ENCODE data around the gene LMF1.
"Not testable (repeated sequence)": the region's sequence is repeated elsewhere in the genome, so short reads cannot be mapped to it uniquely, and the experiment has no call there.

LMF1 gene

GRCh38 chr16:831571-832413 is 139.0 kb downstream of the LMF1 start:
- ATAC-seq: no peak
- peaks cover 44% of the 10 kb centered on the region for H3K27me3 Mint-ChIP-seq
- H3K4me1 Mint-ChIP-seq: no peaks in the 10 kb centered on the region
- no peak overlapping the region for H3K27ac Mint-ChIP-seq
- H3K4me3 Mint-ChIP-seq: no peak overlapping the region
- peaks cover 7% of the 10 kb centered on the region for H3K9me3 Mint-ChIP-seq
- H3K36me3 Mint-ChIP-seq: no peaks in the 10 kb centered on the region

- Mint-ChIP-seq H3K27me3 (peaks cover 46% of the 10 kb centered on the region), H3K36me3 (no peaks in the 10 kb centered on the region), H3K27ac (no peak overlapping the region), H3K9me3 (no peaks in the 10 kb centered on the region), H3K4me3 (no peak overlapping the region), H3K4me1 (no peaks in the 10 kb centered on the region)
- no peak for ATAC-seq
These were observed 139.8 kb downstream of the LMF1 start for GRCh38 chr16:830871-831570.

- H3K4me1 Mint-ChIP-seq: no peaks in the 10 kb centered on the region
- no peak overlapping the region for H3K27ac Mint-ChIP-seq
- H3K9me3 Mint-ChIP-seq: no peaks in the 10 kb centered on the region
- no peak for ATAC-seq
- no peaks in the 10 kb centered on the region for H3K36me3 Mint-ChIP-seq
- no peak overlapping the region for H3K4me3 Mint-ChIP-seq
- peaks cover 53% of the 10 kb centered on the region for H3K27me3 Mint-ChIP-seq
These were observed 140.5 kb downstream of the LMF1 start for GRCh38 chr16:830107-830870.

GRCh38 chr16:828891-829290 is 141.9 kb downstream of the LMF1 start:
- Mint-ChIP-seq H3K27ac (no peak overlapping the region), H3K36me3 (no peaks in the 10 kb centered on the region), H3K4me1 (no peaks in the 10 kb centered on the region), H3K9me3 (no peaks in the 10 kb centered on the region), H3K27me3 (peaks cover 58% of the 10 kb centered on the region), H3K4me3 (no peak overlapping the region)
- ATAC-seq: no peak

- Mint-ChIP-seq H3K9me3 (no peaks in the 10 kb centered on the region), H3K27me3 (peaks cover 63% of the 10 kb centered on the region), H3K27ac (no peak overlapping the region), H3K36me3 (no peaks in the 10 kb centered on the region), H3K4me1 (no peaks in the 10 kb centered on the region), H3K4me3 (no peak overlapping the region)
- no peak for ATAC-seq
These were observed 143.3 kb downstream of the LMF1 start for GRCh38 chr16:827513-827912.

GRCh38 chr16:825341-826061 is 145.3 kb downstream of the LMF1 start:
- ATAC-seq: no peak
- H3K4me1 Mint-ChIP-seq: no peaks in the 10 kb centered on the region
- no peak overlapping the region for H3K4me3 Mint-ChIP-seq
- H3K27me3 Mint-ChIP-seq: peaks cover 70% of the 10 kb centered on the region
- no peak overlapping the region for H3K27ac Mint-ChIP-seq
- H3K36me3 Mint-ChIP-seq: no peaks in the 10 kb centered on the region
- H3K9me3 Mint-ChIP-seq: no peaks in the 10 kb centered on the region

- Mint-ChIP-seq H3K4me1 (peaks cover 8% of the 10 kb centered on the region), H3K36me3 (no peaks in the 10 kb centered on the region), H3K9me3 (no peaks in the 10 kb centered on the region), H3K27ac (no peak overlapping the region), H3K27me3 (peaks cover 61% of the 10 kb centered on the region), H3K4me3 (no peak overlapping the region)
- ATAC-seq: no peak
These were observed 146.2 kb downstream of the LMF1 start for GRCh38 chr16:824601-825000.

- peaks cover 10% of the 10 kb centered on the region for H3K4me1 Mint-ChIP-seq
- H3K27me3 Mint-ChIP-seq: peaks cover 57% of the 10 kb centered on the region
These were observed 146.6 kb downstream of the LMF1 start for GRCh38 chr16:824194-824593.

GRCh38 chr16:822909-823297 is 147.9 kb downstream of the LMF1 start:
- Mint-ChIP-seq H3K27ac (no peak overlapping the region), H3K9me3 (no peaks in the 10 kb centered on the region), H3K4me3 (no peak overlapping the region), H3K4me1 (peaks cover 10% of the 10 kb centered on the region), H3K36me3 (no peaks in the 10 kb centered on the region), H3K27me3 (peaks cover 44% of the 10 kb centered on the region)
- ATAC-seq: no peak

More at GRCh38 chr16:824194-824593, 146.6 kb downstream of the LMF1 start:
- Mint-ChIP-seq H3K4me3 (no peak overlapping the region), H3K27ac (no peak overlapping the region), H3K9me3 (no peaks in the 10 kb centered on the region), H3K36me3 (no peaks in the 10 kb centered on the region)
- ATAC-seq: no peak

GRCh38 chr16:822174-822908 is 148.4 kb downstream of the LMF1 start:
- H3K27ac Mint-ChIP-seq: no peak overlapping the region
- H3K9me3 Mint-ChIP-seq: no peaks in the 10 kb centered on the region
- no peak for ATAC-seq
- peaks cover 39% of the 10 kb centered on the region for H3K27me3 Mint-ChIP-seq
- peaks cover 10% of the 10 kb centered on the region for H3K4me1 Mint-ChIP-seq
- H3K4me3 Mint-ChIP-seq: no peak overlapping the region
- H3K36me3 Mint-ChIP-seq: no peaks in the 10 kb centered on the region

GRCh38 chr16:821751-822150 is 149.0 kb downstream of the LMF1 start:
- Mint-ChIP-seq H3K4me1 (peaks cover 10% of the 10 kb centered on the region), H3K27ac (no peak overlapping the region), H3K27me3 (peaks cover 35% of the 10 kb centered on the region), H3K9me3 (no peaks in the 10 kb centered on the region), H3K4me3 (no peak overlapping the region), H3K36me3 (no peaks in the 10 kb centered on the region)
- ATAC-seq: no peak

GRCh38 chr16:820748-821147 is 150.0 kb downstream of the LMF1 start:
- peaks cover 10% of the 10 kb centered on the region for H3K4me1 Mint-ChIP-seq
- H3K27me3 Mint-ChIP-seq: peaks cover 31% of the 10 kb centered on the region
- no peaks in the 10 kb centered on the region for H3K36me3 Mint-ChIP-seq
- H3K27ac Mint-ChIP-seq: no peak overlapping the region
- ATAC-seq: no peak
- no peaks in the 10 kb centered on the region for H3K9me3 Mint-ChIP-seq
- H3K4me3 Mint-ChIP-seq: no peak overlapping the region

GRCh38 chr16:820044-820408 is 150.8 kb downstream of the LMF1 start:
- H3K36me3 Mint-ChIP-seq, H3K9me3 Mint-ChIP-seq, ATAC-seq, H3K4me3 Mint-ChIP-seq, H3K27ac Mint-ChIP-seq: not testable (repeated sequence)
- H3K27me3 Mint-ChIP-seq: peaks cover 27% of the 10 kb centered on the region
- H3K4me1 Mint-ChIP-seq: peaks cover 10% of the 10 kb centered on the region

GRCh38 chr16:819336-820043 is 151.3 kb downstream of the LMF1 start:
- H3K27ac Mint-ChIP-seq: no peak overlapping the region
- H3K4me3 Mint-ChIP-seq: no peak overlapping the region
- no peaks in the 10 kb centered on the region for H3K9me3 Mint-ChIP-seq
- no peaks in the 10 kb centered on the region for H3K36me3 Mint-ChIP-seq
- H3K27me3 Mint-ChIP-seq: peaks cover 27% of the 10 kb centered on the region
- peaks cover 10% of the 10 kb centered on the region for H3K4me1 Mint-ChIP-seq
- no peak for ATAC-seq
